EH (cell line): ENCODE data around the gene AOAH.
"Not testable (repeated sequence)": the region's sequence is repeated elsewhere in the genome, so short reads cannot be mapped to it uniquely, and the experiment has no call there.

Experiments
- DNase-seq: peaks from one replicate; pipeline ENCODE4 v3.0.0-alpha.2; 2015; ENCODE audit warnings: low read depth

Gene AOAH

GRCh38 chr7:36736899-36737211 lies 12.6 kb upstream of the AOAH start:
- DNase-seq: no peak

- no peak for DNase-seq
Measured at GRCh38 chr7:36736090-36736898, 12.0 kb upstream of the AOAH start.

GRCh38 chr7:36735172-36735571 lies 10.9 kb upstream of the AOAH start:
- DNase-seq: no peak

GRCh38 chr7:36734731-36735130 lies 10.4 kb upstream of the AOAH start:
- DNase-seq: no peak

GRCh38 chr7:36733411-36733810 lies 9.1 kb upstream of the AOAH start:
- no peak for DNase-seq

- DNase-seq: no peak
Measured at GRCh38 chr7:36732806-36733205, 8.5 kb upstream of the AOAH start.

- DNase-seq: no peak
Measured at GRCh38 chr7:36730046-36730445, 5.8 kb upstream of the AOAH start.

GRCh38 chr7:36728143-36728542 lies 3.8 kb upstream of the AOAH start:
- DNase-seq: no peak

GRCh38 chr7:36726806-36727503 lies 2.7 kb upstream of the AOAH start:
- DNase-seq: no peak

- no peak for DNase-seq
Measured at GRCh38 chr7:36726311-36726710, 2.0 kb upstream of the AOAH start.

GRCh38 chr7:36724996-36725395 lies 702 bp upstream of the AOAH start:
- no peak for DNase-seq

GRCh38 chr7:36723291-36723690 lies 1.0 kb downstream of the AOAH start:
- no peak for DNase-seq

GRCh38 chr7:36719083-36719632 lies 5.1 kb downstream of the AOAH start:
- DNase-seq: no peak

- no peak for DNase-seq
Measured at GRCh38 chr7:36717586-36717985, 6.7 kb downstream of the AOAH start.

- DNase-seq: not testable (repeated sequence)
Measured at GRCh38 chr7:36716802-36717201, 7.5 kb downstream of the AOAH start.

- no peak for DNase-seq
Measured at GRCh38 chr7:36712015-36712414, 12.3 kb downstream of the AOAH start.

GRCh38 chr7:36711256-36711655 lies 13.0 kb downstream of the AOAH start:
- no peak for DNase-seq

- DNase-seq: no peak
Measured at GRCh38 chr7:36710186-36710791, 14.0 kb downstream of the AOAH start.

GRCh38 chr7:36708767-36709166 lies 15.5 kb downstream of the AOAH start:
- DNase-seq: no peak

GRCh38 chr7:36707898-36708297 lies 16.4 kb downstream of the AOAH start:
- no peak for DNase-seq

- DNase-seq: no peak
Measured at GRCh38 chr7:36707465-36707864, 16.8 kb downstream of the AOAH start.

GRCh38 chr7:36703860-36704259 lies 20.4 kb downstream of the AOAH start:
- DNase-seq: not testable (repeated sequence)

- DNase-seq: no peak
Measured at GRCh38 chr7:36692456-36692855, 31.8 kb downstream of the AOAH start.
